Stimulated activated CD8-positive, alpha-beta memory T cell treated with anti-CD3 and anti-CD28 coated beads, Interleukin-2, amount 100 ng/mL, for 48 hours (primary cell): Measurements from ENCODE around the gene WDR77.

Experiments
- DNase-seq, 2 donors: peaks; one replicate each; pipeline ENCODE4 v3.0.0-alpha.2; 2020; ENCODE audit warnings: low read depth in 2 of 2

WDR77 gene

GRCh38 chr1:111439461-111440351, 9.3 kb downstream of the WDR77 start:
- no peak for DNase-seq

- no peak for DNase-seq
Measured at GRCh38 chr1:111436726-111437125, 12.3 kb downstream of the WDR77 start.

GRCh38 chr1:111424281-111424680, 24.8 kb downstream of the WDR77 start:
- no peak for DNase-seq

GRCh38 chr1:111422546-111423391, 26.3 kb downstream of the WDR77 start:
- DNase-seq: no peak

- no peak for DNase-seq
Measured at GRCh38 chr1:111420377-111420776, 28.7 kb downstream of the WDR77 start.

- DNase-seq: no peak
Measured at GRCh38 chr1:111419037-111419436, 30.0 kb downstream of the WDR77 start.

- DNase-seq: no peak
Measured at GRCh38 chr1:111417755-111418154, 31.3 kb downstream of the WDR77 start.

- DNase-seq: no peak
Measured at GRCh38 chr1:111415461-111415860, 33.6 kb downstream of the WDR77 start.

- DNase-seq: no peak
Measured at GRCh38 chr1:111414756-111415155, 34.3 kb downstream of the WDR77 start.

- DNase-seq: no peak
Measured at GRCh38 chr1:111412839-111413238, 36.2 kb downstream of the WDR77 start.

- no peak for DNase-seq
Measured at GRCh38 chr1:111407301-111407700, 41.8 kb downstream of the WDR77 start.

GRCh38 chr1:111406321-111406768, 42.7 kb downstream of the WDR77 start:
- no peak for DNase-seq

GRCh38 chr1:111404588-111404987, 44.5 kb downstream of the WDR77 start:
- no peak for DNase-seq

- no peak for DNase-seq
Measured at GRCh38 chr1:111402083-111402482, 47.0 kb downstream of the WDR77 start.

- no peak for DNase-seq
Measured at GRCh38 chr1:111399792-111400610, 49.1 kb downstream of the WDR77 start.

GRCh38 chr1:111392460-111392945, 56.6 kb downstream of the WDR77 start:
- no peak for DNase-seq

GRCh38 chr1:111392042-111392441, 57.0 kb downstream of the WDR77 start:
- DNase-seq: no peak
